Lower leg skin (tissue), 4 donors: ENCODE results near the gene AKT3. TPM values are rescaled to one million over a fixed set of nuclear protein-coding genes. Genes with fewer than 3 reads are reported as not detected.

Experiments used
- DNase-seq, 2 donors: peaks; one replicate each; pipeline ENCODE4 v3.0.0-alpha.2; 2019; ENCODE audit warnings: low spot score in 2 of 2
- H3K4me3 ChIP-seq: fragments of 200-600 bp; sonication (generic); 2 replicates; pipeline ENCODE4 v1.5.1; 2017; ENCODE audit warnings: mild to moderate bottlenecking, low read depth; ENCODE audit not compliant: poor library complexity, severe bottlenecking
- POLR2A ChIP-seq, 2 donors: fragments of 450-650 bp; IDR thresholded peaks; one replicate each; pipeline ENCODE4 v1.6.1; 2016 to 2017; ENCODE audit warnings: antibody characterized with exemption in 2 of 2, mild to moderate bottlenecking in 1 of 2, moderate library complexity in 1 of 2
- WGBS, 2 donors: methylation state at CpG; one replicate each; pipeline ENCODE4 v1.1.5; 2018; 5-methylcytosine and 5-hydroxymethylcytosine counted together
- intact Hi-C: fragments of 100-400 bp; cut with DNase I; formaldehyde crosslinking; loops from one replicate; pipeline ENCODE4 v1.15.0; 2023; ENCODE audit warnings: low total_unique reads
- total RNA-seq, 4 donors: library from RNA; depleted of rRNA; stranded (reverse); fragments of >200 nt; gene quantifications; one replicate each; pipeline ENCODE4 v1.1.0, GENCODE V29; 2016
- TF ChIP-seq, protein P1 (sequence below), 3 donors: fragments of 450-650 bp; IDR thresholded peaks; one replicate each; pipeline ENCODE4 v1.5.1; 2016; ENCODE audit warnings: antibody characterized with exemption in 3 of 3, mild to moderate bottlenecking in 3 of 3, moderate library complexity in 2 of 3

The AKT3 gene
- total RNA-seq, 4 donors from 2014 or later, result 7.8 to 16.3 (median 10.4) TPM

DNA sequence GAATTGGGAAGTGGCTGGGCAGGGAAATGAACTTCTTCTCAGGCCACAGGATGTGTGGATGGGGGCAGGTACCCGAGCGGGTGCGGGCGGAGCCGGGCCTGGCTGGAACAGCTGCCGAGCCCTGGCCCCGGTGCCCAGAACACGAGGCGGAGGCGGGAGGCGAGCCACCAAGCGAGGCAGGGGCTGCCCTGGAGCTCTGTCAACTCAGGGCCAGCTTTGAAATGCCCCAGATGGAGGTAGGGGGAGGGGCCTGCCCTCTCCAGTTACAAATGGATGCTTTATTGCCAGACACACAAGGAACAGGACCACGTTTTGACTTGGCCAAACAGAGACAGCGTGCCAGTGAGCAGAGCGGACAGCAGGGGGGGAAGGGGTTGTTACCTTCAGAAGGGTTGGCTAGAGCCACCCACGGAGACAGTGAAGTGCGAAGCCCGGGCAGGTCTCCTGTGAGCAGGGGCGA, 353.8 kb downstream of the AKT3 start:
- WGBS, 2 donors, result 73 to 76% methylated on average over 18 to 19 of the region's 19 CpGs
- no peak overlapping the region for H3K4me3 ChIP-seq
- DNase-seq, result no peak
- intact Hi-C loops, result no loop called here
- TF ChIP-seq, protein P1, sequence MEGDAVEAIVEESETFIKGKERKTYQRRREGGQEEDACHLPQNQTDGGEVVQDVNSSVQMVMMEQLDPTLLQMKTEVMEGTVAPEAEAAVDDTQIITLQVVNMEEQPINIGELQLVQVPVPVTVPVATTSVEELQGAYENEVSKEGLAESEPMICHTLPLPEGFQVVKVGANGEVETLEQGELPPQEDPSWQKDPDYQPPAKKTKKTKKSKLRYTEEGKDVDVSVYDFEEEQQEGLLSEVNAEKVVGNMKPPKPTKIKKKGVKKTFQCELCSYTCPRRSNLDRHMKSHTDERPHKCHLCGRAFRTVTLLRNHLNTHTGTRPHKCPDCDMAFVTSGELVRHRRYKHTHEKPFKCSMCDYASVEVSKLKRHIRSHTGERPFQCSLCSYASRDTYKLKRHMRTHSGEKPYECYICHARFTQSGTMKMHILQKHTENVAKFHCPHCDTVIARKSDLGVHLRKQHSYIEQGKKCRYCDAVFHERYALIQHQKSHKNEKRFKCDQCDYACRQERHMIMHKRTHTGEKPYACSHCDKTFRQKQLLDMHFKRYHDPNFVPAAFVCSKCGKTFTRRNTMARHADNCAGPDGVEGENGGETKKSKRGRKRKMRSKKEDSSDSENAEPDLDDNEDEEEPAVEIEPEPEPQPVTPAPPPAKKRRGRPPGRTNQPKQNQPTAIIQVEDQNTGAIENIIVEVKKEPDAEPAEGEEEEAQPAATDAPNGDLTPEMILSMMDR (IDR thresholded peaks at IDR 0.05), result no peak
- no peak for TF ChIP-seq POLR2A (IDR thresholded peaks at IDR 0.05)

DNA sequence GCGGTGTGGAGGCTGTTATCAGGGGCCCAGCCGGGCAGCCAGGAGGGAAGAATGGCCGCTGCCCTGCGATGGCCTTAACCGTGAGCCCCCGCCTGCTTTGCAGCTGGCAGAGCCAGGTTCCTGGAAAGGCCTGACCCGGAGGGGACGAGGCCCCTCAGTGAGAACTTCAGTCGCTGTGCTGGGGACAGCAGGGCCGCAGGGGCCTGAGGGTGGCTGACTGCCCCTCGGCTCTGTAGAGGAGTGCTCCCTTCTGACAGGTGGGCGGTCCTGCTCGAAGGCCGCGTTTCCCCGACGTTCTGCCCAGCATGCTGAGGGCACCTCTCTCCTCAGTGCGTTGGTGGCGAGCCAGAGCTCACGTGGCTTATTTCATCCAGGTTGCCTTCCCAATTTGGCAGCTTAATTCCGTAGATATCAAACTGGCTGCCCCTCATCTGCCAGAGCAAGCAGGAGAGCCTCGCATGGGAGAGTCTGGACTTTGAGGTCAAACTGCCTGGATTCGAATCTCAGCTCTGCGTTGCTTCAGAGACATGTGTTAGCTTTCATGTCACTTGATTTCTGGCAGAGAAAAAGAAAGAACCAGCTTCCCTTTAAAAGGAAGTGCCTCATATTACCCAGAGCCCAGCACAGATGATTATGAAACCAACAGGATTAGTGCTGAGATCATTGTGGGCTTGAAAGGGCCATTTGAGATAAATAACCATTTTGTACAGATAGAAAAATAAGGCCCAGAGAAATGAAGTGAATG, 354.4 kb downstream of the AKT3 start:
- no peak overlapping the region for H3K4me3 ChIP-seq
- TF ChIP-seq, protein P1 (IDR thresholded peaks at IDR 0.05), result no peak
- no peak for TF ChIP-seq POLR2A (IDR thresholded peaks at IDR 0.05)
- intact Hi-C loops, result no loop called here
- WGBS, 2 donors, result 86 to 88% methylated on average over 17 to 24 of the region's 24 CpGs
- DNase-seq, result no peak

DNA sequence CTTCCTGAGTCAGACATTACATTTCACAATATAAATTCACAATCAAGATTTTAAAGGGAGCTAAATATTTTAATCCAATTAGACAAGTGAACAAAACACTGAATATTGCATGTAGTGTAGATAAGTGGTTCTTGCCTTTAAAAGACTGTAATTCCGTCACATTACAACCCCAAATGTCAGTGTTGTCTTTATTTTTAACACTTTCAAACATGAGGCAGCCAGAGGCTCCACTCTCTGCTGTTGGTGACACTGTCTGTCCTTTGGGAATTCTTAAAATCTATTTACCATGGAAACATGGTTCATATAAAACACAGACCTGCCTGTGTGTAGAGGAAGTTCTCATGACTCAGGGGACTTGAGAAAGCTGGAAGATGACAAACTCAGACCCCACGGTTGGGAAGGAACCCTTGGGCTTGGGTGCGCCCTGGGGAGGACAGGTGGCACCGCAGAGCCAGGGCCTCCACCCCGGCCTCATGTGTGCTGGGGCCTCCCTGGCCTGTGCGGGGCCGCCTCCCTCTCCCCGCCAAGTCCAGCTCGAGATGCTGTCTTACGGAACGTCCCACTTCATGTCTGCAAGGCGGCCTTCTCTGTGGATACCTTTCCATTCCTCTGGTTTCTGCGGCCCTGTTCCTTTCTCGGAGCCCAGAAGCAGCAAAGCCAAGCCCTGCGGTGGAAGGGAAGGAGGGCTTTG, 355.2 kb downstream of the AKT3 start:
- H3K4me3 ChIP-seq, result no peak overlapping the region
- DNase-seq, result no peak
- WGBS, 2 donors, result 93% methylated on average over 15 of the region's 15 CpGs
- TF ChIP-seq, protein P1 (IDR thresholded peaks at IDR 0.05), result no peak
- TF ChIP-seq POLR2A (IDR thresholded peaks at IDR 0.05), result no peak
- intact Hi-C loops, result no loop called here

DNA sequence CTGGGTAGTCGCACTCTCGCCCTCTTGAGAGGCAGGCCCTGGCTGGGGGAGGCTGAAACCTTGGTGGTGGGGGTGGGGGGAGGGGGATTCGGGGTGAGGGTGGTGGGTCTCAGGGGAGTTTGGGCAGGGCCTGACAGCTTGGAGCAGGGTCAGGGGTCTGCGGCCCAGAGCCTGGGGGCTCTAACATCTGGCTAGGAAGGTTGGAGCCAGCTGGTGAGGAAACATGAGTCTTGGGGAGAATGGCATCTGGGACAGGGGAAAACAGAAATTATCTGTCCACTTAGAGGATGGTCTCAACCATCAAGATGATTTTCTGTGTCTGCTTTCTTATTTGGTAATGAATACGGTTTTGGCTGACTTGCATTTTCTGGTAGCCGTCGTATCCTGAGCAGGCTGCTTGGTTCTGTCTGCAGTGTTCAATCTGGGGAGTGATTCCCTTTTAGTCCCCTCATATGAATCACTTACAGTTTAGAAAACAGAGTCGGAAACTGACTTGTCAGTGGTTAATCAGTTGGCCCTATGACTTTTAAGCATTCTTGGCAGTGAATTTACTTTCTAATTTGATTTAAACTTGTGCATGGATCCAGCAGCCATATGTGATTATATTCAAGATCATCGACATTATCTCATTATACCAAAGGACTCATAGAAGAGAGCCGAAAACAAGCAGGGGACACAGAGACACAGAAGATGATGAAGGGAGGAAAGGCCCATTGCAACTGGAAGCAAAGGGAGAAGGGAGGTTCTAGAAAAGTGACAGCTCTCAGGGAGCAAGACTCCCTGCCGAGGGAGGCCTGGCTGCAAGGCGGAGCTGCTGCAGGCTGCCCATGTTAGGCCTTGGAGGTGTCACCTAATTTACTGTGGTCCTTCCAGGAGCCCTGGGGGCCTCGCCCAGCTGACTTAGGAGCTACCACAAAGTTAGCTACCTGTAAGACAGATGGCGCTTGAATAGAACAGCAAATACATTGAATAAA, 356.6 kb downstream of the AKT3 start:
- H3K4me3 ChIP-seq, result no peak overlapping the region
- DNase-seq, result no peak
- intact Hi-C loops, result no loop called here
- no peak for TF ChIP-seq POLR2A (IDR thresholded peaks at IDR 0.05)
- TF ChIP-seq, protein P1 (IDR thresholded peaks at IDR 0.05), result no peak
- WGBS, 2 donors, result 78 to 83% methylated on average over 14 of the region's 14 CpGs

DNA sequence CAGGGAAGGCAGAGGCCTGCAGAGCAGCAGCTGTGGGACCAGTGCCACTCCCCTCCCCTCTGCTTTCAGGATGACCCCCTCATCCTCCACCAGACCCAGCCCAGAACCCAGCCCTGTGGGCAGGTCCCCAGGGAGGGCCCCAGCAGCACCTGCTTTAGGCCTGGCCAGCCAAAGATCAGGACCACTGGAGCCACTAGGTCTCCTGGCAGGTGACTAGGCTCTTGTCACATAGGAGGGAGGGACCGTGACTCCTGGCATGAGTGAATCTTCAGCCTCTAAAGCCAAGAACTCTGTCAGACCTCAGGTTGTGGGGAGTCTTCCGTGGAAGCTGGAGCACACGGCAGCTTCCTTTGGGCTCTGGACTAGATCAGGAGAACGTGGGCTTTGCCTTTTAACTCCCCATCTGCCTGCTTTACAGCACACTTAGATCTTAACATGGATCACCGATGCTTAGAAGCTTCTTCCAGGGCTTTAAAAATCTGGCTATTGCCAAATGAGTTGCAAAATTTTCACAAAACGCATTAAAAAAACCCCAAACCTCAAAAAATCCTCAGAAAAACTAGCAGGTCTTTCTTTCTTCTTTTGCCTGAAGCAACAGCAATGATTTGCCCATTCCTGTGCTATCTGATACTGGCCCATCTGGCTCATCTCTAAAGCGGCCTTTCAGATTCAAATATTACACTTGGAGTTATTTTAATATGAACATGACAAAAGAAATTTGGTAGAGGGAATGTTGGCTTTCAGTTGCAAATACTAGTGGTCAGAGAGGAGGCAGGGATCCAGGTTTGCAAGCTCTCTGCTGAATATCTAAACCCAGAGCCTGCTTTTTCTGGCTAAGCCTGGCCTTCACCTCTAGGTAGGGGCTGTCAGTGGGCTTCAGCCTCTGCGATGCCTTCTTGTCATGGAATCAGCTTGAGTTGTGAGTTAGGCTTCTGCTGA, 359.0 kb downstream of the AKT3 start:
- TF ChIP-seq POLR2A (IDR thresholded peaks at IDR 0.05), result no peak
- TF ChIP-seq, protein P1 (IDR thresholded peaks at IDR 0.05), result no peak
- WGBS, 2 donors, result 71 to 75% methylated on average over 7 to 8 of the region's 8 CpGs
- DNase-seq, result no peak
- H3K4me3 ChIP-seq, result no peak overlapping the region
- intact Hi-C loops, result no loop called here
